Activated CD4-positive, alpha-beta T cell treated with anti-CD3 and anti-CD28 coated beads, Interleukin-2, amount 50 U/mL, for 48 hours (primary cell): ENCODE results near the gene HOXD3.
A peak's percentile ranks its signal among the peaks of the same experiment; 100 is the strongest.

Experiments used
- DNase-seq, 2 experiments: peaks; one replicate each; pipeline ENCODE4 v3.0.0-alpha.2; 2020

Gene HOXD3

DNA sequence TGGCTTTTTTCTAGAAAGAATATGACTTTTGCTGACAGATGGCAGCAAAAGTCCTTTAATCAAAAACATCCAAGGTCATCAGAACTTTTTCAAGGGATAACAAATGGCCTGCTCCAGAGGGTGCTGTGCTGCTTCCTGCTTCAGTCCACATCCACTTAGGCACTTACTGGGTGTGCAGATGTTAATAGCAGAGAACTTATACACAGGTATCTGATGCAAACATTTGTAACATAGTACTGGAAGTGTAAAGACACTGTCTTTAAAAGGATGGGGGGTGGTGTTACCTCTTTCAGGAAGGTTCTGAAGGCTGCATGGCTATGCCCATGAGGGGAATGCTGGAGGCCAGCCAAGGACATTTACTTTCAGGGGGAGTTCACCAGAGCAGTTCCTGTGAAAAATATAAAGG lies 22.1 kb upstream of the HOXD3 start:
- no peak for DNase-seq

- peak in 1 of 2 experiments; percentile 3 for DNase-seq
Measured at GRCh38 chr2:176136374-176137251, 20.5 kb upstream of the HOXD3 start.

- DNase-seq, result no peak
Measured at GRCh38 chr2:176137252-176137580, 19.9 kb upstream of the HOXD3 start.

- DNase-seq, result no peak
Measured at GRCh38 chr2:176137906-176138305, 19.2 kb upstream of the HOXD3 start.

- DNase-seq, result no peak
Measured at GRCh38 chr2:176138526-176138922, 18.6 kb upstream of the HOXD3 start.

- DNase-seq, result peak in 1 of 2 experiments; percentile 1
Measured at GRCh38 chr2:176138923-176139660, 18.0 kb upstream of the HOXD3 start.

- no peak for DNase-seq
Measured at GRCh38 chr2:176139661-176140512, 17.2 kb upstream of the HOXD3 start.

DNA sequence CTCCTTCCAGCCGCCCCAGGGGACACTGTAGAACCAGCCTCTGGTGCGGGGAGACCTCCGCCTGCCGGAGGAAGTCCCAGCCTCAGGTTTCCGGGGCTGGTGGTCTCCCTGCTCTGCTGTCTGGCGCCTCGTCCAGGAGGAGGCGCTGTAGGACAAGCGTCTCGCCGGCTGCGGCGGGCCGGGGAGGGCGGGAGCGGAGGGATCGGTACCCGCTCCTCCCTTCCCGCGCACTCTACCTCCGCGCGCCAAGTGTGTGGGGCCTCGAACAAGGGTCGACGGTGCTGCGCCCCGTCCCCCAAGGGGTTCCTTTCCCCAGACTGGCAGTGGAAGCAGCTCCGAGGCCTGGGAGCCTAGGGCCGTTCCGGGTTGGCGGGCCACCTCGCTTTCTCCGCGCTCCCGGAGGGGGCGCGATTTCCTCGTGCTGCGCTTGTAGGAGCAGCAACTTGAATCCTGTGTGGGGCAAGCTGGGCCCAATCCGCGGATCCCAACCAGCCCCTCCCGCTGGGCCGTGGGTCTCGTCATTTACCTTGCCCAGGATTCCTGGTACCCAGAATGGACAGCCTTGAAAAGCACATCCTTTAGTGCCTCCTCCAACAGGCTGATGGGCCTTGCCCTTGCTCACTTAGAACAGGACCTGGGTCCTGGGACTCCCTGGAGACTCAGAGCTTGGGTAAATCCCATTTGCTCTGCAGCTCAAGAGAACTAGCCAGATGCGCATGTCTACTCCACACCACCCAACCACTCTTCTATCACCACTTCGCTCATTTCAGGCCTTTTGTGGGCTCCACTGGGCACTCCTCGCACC lies 16.4 kb upstream of the HOXD3 start:
- peak; percentile 63 to 67 for DNase-seq

DNA sequence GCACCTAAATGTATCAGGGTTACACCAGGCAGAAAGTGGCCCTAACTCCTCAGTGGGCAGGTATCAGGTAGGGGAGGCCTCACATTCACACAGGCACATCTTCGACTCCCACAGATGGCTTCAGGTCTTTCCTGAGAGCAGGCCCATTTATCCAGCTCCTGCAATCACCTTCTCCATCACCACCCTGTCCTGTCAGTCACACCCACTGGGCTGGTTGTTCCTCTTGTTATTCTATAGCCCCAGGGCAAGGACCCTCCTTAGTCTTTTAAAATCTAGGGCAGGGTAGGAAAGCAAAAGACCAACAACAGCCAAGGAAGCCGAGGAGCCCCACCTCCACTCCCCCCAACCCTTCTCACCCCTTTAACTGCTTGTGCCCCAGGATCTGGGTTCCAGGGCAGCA lies 14.8 kb upstream of the HOXD3 start:
- DNase-seq, result no peak

DNA sequence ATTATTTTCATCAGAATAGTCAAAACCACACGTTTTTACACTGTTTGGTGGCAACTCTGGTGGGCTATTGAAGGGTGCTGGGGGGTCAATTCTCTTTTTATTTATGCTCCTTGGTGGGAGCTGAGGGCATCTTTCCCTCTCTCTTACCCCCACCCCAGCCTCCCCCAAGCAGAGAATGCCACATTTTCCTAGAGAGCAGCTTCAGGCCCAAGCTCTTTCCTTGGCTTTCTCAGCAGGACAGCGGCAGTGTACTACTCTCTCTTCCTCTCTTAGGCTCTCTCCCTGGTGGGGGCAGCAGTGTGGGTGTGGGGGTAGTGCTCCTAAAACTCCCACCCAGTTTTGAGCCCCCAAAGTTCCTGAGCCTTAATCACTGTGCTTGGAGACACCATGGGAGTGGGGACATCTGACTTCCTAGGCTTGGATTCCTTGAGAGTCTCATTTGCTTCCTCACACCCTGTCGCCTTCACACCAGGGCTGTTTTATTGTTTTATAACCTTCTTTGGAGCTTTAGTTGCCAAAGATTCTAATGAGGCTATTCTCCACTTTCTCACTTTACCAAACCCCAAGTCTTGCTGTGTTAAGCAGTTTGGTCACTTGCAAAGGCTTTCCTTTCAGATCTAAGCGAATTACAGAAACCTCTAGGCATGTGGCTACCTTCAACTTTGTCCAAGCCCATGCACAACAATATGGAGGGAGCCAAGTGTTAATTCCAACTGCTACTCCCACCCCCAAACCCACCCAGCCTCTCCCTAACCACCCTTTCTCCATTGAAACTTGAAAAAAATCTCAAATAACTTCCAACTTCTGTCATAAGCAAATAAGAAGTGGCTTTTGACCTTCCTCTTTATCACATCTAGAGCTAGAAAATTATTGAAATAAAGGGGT lies 11.8 kb upstream of the HOXD3 start:
- DNase-seq, result no peak

- no peak for DNase-seq
Measured at GRCh38 chr2:176146101-176146500, 11.0 kb upstream of the HOXD3 start.

- no peak for DNase-seq
Measured at GRCh38 chr2:176146645-176147044, 10.5 kb upstream of the HOXD3 start.

GRCh38 chr2:176147210-176147799 lies 9.8 kb upstream of the HOXD3 start:
- DNase-seq, result no peak

DNA sequence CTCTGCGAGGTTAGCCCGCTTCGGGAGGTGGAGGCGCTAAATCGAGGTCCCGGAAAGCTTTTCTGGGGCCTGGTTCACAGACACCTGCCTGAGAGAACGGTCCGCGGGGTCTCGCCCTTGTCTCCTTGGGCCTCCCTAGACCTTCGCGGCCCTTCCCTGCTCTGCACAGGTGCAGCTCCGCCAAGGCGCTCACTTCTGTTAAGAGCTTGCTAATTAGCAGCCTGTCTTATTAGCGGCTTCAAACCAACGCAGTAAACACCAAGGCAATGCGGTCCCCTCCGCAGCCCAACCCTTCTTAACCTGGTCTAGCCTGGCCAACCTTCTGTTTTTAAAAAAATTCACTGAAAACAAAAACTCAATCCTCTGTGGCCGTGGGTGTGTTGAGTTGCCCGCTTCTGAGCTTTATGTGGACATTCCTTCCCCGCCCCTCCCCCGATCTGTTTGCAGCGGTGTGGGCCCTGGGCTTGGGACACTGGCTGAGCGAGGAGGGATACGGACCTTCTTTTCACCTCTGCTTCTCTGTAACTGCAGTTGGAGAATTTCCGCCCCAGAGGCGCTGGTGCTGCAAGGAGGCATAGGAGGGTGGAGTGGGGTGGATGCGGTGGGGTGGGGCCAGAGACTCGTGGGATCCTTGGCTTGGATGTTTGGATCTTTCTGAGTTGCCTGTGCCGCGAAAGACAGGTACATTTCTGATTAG lies 9.2 kb upstream of the HOXD3 start:
- no peak for DNase-seq

- DNase-seq, result no peak
Measured at GRCh38 chr2:176148751-176149421, 8.2 kb upstream of the HOXD3 start.

DNA sequence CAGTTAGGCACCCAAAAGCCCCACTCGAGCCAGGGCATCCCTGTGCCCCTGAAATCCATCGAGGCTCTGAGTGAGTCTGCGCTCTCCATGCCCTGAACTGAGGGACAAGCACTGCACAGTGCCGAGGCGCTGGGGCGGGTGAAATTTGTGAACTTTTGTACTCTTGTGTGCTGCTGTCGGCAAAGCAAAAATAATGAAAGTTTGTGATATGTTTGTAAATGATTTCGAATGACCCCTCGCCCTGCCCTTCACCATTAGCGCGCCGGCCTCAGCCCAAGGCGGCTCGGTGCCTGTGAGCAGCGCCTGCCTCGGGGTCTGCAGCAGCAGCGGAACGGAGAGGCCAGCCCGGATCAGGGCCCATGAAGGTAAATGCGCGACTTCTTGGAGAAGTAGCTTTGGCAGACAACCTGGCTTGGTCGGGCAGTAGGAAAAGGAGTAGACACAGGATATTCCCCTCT lies 7.6 kb upstream of the HOXD3 start:
- DNase-seq, result no peak

DNA sequence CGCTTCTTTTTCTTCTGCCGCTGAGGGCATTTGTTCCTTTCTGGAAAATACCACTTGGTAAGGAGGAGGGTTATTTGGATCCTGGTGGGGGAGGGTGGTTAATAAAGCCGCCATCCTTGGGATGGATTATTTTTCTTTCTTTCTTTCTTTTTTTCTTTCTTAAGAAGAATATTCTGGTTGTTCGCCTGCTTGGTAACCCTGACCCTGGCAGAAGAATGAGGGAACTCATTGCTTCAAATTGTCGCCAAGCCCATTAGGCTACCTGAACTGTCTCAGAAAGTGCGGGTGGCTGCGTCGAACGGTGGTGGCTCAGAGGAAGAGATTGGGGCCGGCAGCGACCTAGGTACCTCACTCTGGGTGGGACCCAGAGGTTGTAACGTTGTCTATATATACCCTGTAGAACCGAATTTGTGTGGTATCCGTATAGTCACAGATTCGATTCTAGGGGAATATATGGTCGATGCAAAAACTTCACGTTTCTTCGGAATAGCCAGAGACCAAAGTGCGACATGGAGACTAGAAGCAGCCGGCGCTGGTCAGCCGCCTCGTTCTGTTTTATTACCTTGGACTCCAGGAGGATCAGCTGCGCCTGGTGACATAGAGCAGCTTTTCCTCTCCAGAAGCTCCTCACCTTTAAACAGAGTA lies 7.0 kb upstream of the HOXD3 start:
- no peak for DNase-seq

GRCh38 chr2:176150584-176151441 lies 6.3 kb upstream of the HOXD3 start:
- DNase-seq, result no peak
